Effector memory CD4-positive, alpha-beta T cell (primary cell): ENCODE results near the gene OR6Y1.

Experiments used
- DNase-seq, 3 donors: peaks; one replicate each; pipeline ENCODE4 v3.0.0-alpha.2; 2020
- H3K27ac ChIP-seq: 2 replicates; pipeline ENCODE4 v1.7.0; 2013; ENCODE audit warnings: mild to moderate bottlenecking, low read length, moderate library complexity; ENCODE audit not compliant: insufficient read depth, poor library complexity, severe bottlenecking
- H3K27me3 ChIP-seq: replicated peaks from 2 replicates; pipeline ENCODE4 v1.7.0; 2013; ENCODE audit warnings: mild to moderate bottlenecking, low read length; ENCODE audit not compliant: insufficient read depth, control insufficient read depth, poor library complexity, severe bottlenecking
- H3K36me3 ChIP-seq: 2 replicates; pipeline ENCODE4 v1.7.0; 2013; ENCODE audit warnings: mild to moderate bottlenecking, low read length, moderate library complexity; ENCODE audit not compliant: control insufficient read depth, insufficient read depth
- H3K4me1 ChIP-seq: 2 replicates; pipeline ENCODE4 v1.7.0; 2013; ENCODE audit warnings: low read length, mild to moderate bottlenecking; ENCODE audit not compliant: control insufficient read depth, insufficient read depth, poor library complexity, severe bottlenecking
- H3K4me3 ChIP-seq: 2 replicates; pipeline ENCODE4 v1.7.0; 2013; ENCODE audit warnings: low read length, low read depth, mild to moderate bottlenecking; ENCODE audit not compliant: insufficient read depth, poor library complexity, severe bottlenecking
- H3K9me3 ChIP-seq: 2 replicates; pipeline ENCODE4 v1.7.0; 2013; ENCODE audit warnings: mild to moderate bottlenecking, low read length, moderate library complexity; ENCODE audit not compliant: control insufficient read depth
- total RNA-seq, 3 donors: gene quantifications; one replicate each; lab custom pipeline; 2026; lab: John Stamatoyannopoulos, UW

The OR6Y1 gene, protein sequence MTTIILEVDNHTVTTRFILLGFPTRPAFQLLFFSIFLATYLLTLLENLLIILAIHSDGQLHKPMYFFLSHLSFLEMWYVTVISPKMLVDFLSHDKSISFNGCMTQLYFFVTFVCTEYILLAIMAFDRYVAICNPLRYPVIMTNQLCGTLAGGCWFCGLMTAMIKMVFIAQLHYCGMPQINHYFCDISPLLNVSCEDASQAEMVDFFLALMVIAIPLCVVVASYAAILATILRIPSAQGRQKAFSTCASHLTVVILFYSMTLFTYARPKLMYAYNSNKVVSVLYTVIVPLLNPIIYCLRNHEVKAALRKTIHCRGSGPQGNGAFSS
- 0 reads per million in 3 donors for total RNA-seq

DNA sequence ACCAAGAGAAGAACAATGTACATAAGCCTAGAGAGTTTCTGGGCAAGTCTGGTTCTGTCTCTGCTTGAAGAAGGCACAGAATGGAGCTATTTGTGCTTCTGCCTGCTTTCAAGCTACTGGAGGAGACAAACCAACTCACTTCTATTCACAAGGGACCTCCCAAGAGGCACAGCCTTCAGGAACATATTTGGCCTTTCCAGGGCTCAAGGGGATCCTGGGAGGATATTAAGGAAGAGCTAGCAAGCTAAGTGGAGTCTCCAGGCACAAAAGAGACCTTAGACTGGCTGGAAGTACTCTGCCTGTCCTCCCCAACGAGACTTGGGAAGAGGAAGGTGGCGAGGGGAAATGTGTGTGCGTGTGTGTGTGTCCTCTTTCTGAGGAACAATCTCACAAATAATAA is at the start of gene OR6Y1:
TSS of gene OR6Y1 (minus strand) at position 54 of the 400 bp plus-strand sequence. CDS start 6,300 bp downstream, outside the sequence.
- no peak for DNase-seq
- H3K36me3 ChIP-seq: no peaks in the 10 kb centered on the region
- no peak within 1 kb of the TSS for H3K27ac ChIP-seq
- no peaks in the 10 kb centered on the region for H3K9me3 ChIP-seq
- H3K27me3 ChIP-seq: no peaks in the 10 kb centered on the region
- H3K4me1 ChIP-seq: no peaks in the 10 kb centered on the region
- no peak within 1 kb of the TSS for H3K4me3 ChIP-seq

DNA sequence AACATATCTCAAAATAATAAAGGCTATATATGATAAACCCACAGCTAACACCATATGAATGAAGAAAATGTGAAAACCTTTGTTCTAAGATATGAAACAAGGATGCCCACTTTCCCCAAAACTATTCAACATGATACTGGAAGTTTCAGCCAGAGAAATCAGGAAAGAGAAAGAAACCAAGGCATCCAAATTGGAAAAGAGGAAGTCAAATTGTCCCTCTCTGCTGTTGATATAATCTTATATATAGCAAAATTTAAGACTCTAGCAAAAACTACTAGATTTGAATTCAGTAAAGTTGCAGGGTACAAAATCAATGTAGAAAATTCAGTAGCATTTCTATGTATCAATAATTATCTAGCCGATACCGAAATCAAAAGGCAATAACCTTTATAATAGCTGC is 46.5 kb upstream of the OR6Y1 start:
- Histone ChIP-seq H3K27me3 (no peaks in the 10 kb centered on the region), H3K4me3 (no peak overlapping the region), H3K36me3 (no peaks in the 10 kb centered on the region), H3K4me1 (no peaks in the 10 kb centered on the region), H3K9me3 (no peaks in the 10 kb centered on the region), H3K27ac (no peak overlapping the region)
- DNase-seq: no peak

DNA sequence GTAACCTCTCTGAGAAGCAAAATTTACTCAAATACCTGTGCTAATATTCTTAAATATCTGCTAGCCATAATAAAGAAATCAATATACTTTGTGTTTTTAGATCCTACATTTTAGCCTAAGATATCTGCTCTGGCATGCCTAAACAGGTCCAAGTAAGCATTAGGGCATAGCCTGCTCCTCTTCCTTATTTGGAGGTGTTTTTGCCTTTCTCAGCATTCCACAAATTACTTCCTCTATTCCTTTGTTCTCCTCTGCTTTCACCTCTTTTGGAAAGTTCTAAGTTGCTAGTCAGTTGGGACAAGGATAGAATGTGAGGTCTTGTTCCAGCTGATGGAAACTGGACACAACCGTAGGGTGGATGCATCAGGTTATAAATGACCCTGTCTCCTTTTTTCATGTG is 32.7 kb upstream of the OR6Y1 start:
- Histone ChIP-seq H3K27ac (no peak overlapping the region), H3K27me3 (no peaks in the 10 kb centered on the region), H3K9me3 (peaks cover 6% of the 10 kb centered on the region), H3K4me3 (no peak overlapping the region), H3K4me1 (no peaks in the 10 kb centered on the region), H3K36me3 (no peaks in the 10 kb centered on the region)
- no peak for DNase-seq

DNA sequence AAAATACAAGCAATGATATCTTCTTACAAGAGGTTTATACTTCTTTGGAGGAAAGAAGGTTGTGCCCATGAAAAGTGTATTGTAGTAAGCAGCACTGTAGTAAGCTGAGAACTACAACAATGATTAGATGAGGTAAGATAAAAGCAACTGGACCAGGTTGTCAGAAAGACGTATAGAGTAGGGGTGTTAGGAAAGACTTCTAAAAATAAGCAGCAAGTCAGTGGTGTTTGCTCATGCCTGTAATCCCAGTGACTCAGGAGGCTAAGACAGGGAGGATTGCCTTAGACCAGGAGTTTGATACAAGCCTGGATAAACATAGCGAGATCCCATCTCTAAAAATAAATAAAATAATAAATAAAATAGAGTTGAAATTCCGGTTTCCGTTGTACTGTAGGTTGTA is 29.8 kb upstream of the OR6Y1 start:
- Histone ChIP-seq H3K27ac (no peak overlapping the region), H3K27me3 (no peaks in the 10 kb centered on the region), H3K9me3 (peaks cover 6% of the 10 kb centered on the region), H3K36me3 (no peaks in the 10 kb centered on the region), H3K4me1 (no peaks in the 10 kb centered on the region), H3K4me3 (no peak overlapping the region)
- DNase-seq: no peak

DNA sequence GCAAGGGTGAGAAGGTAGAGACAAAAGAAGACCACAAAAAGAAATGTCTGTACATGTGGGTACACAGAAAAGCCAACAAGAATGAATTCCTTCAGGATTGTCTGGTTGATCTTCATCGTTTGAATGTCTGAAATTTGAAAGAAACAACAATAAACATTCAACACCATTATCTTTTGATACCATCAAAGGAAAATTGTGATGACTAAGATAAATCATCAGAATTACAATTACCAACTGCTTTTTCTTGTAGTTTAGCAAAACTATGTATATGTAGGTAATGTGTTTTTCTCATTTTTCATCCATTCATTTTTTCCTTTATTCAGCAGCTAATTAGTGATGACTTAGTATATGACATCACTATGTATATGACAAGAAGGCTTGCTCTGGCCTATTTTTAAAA is 25.5 kb upstream of the OR6Y1 start, which contains the start of gene OR10X1:
TSS of gene OR10X1 (minus strand) at position 167 of the 400 bp plus-strand sequence. CDS start at position 167, 0 bp downstream.
- Histone ChIP-seq H3K36me3 (no peaks in the 10 kb centered on the region), H3K4me3 (no peak within 1 kb of the TSS), H3K27me3 (no peaks in the 10 kb centered on the region), H3K9me3 (no peaks in the 10 kb centered on the region), H3K27ac (no peak within 1 kb of the TSS), H3K4me1 (no peaks in the 10 kb centered on the region)
- no peak for DNase-seq

DNA sequence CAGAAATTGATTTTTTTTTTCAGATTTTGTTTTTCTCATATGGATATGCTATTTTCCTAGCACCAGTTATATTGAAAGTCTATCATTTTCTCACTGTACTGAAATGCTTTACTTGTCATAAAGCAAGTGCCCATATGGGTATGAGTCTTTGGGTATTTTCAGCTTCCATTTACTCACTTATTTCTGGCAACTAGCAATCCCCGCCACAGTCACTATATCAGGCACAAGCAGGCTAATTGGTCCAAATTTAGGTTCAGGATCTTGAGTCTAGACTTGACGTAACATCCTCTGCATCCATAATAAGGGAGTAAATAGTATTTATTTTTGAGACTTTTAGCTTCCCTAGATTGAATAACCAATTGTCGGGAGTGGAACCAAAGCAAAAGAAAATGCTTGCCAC is 23.4 kb upstream of the OR6Y1 start:
- no peak overlapping the region for H3K4me3 ChIP-seq
- H3K27me3 ChIP-seq: no peaks in the 10 kb centered on the region
- H3K36me3 ChIP-seq: no peaks in the 10 kb centered on the region
- no peak overlapping the region for H3K27ac ChIP-seq
- DNase-seq: no peak
- H3K9me3 ChIP-seq: no peaks in the 10 kb centered on the region
- no peaks in the 10 kb centered on the region for H3K4me1 ChIP-seq

DNA sequence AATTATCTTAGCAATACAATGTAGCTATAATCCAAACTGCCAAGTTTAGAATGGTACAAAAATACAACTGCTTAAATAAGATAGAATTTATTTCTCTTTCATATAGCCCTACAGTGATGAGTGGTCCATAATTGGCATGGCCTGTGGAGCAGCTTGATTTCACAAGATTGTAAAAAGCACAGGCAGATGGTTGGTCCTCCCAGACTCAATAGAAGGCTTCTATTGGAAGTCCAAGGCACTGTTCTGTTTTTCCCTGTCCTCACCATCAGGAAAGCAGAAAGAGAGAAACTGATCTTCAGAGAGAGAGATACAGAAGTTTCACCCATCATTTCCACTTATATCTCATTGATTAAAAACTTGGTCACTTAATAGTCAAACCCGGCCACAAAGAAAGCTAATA is 18.0 kb upstream of the OR6Y1 start:
- Histone ChIP-seq H3K4me3 (no peak overlapping the region), H3K36me3 (no peaks in the 10 kb centered on the region), H3K27me3 (peaks cover 6% of the 10 kb centered on the region), H3K4me1 (no peaks in the 10 kb centered on the region), H3K27ac (no peak overlapping the region), H3K9me3 (no peaks in the 10 kb centered on the region)
- no peak for DNase-seq

DNA sequence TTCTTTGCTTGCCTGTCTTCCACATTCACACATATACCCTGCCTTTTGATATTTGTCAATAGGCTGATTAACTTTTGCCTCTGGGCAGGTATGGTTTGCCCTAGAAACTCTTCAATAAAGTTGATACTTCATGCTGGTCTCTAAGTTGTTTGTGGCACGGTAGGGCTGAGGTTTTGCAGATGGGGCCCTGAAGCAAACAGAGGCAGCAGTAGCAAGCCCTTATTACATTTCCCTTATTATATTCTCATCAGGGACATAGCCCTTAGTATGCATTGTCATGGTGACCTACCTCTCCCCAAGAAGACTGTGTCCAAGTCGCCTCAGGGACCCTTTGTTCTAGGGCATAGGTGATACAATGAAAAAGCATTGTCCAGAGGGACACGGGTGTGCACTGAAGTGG is 16.3 kb upstream of the OR6Y1 start, which contains the start of gene OR6P1:
TSS of gene OR6P1 (minus strand) at position 101 of the 400 bp plus-strand sequence. CDS start 6,976 bp downstream, outside the sequence.
- no peaks in the 10 kb centered on the region for H3K36me3 ChIP-seq
- DNase-seq: no peak
- peaks cover 6% of the 10 kb centered on the region for H3K27me3 ChIP-seq

DNA sequence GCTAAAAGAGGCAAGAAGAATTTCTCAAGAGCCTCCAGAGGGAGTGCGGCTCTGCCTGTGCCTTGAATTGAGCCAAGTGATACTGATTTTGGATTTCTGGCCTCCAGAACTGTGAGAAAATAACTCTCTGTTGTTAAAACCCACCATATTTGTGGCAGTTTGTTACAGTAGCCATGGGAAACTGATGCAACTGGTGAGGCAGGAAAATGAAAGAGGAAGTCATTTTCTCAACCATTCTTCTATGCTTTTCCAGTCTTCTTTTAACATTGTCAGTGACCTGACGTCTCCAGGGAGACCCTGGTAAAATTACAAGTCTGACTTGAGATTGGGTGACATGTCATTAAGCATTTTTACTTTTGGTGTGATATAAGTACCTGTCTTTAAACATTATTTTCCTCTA is 10.4 kb upstream of the OR6Y1 start:
- no peak overlapping the region for H3K27ac ChIP-seq
- peaks cover 6% of the 10 kb centered on the region for H3K27me3 ChIP-seq
- H3K4me1 ChIP-seq: no peaks in the 10 kb centered on the region
- H3K9me3 ChIP-seq: no peaks in the 10 kb centered on the region
- no peak for DNase-seq
- H3K36me3 ChIP-seq: no peaks in the 10 kb centered on the region
- H3K4me3 ChIP-seq: no peak overlapping the region

More for the DNA sequence above, 16.3 kb upstream of the OR6Y1 start, which contains the start of gene OR6P1:
- no peaks in the 10 kb centered on the region for H3K4me1 ChIP-seq
- no peak within 1 kb of the TSS for H3K4me3 ChIP-seq
- no peak within 1 kb of the TSS for H3K27ac ChIP-seq
- H3K9me3 ChIP-seq: no peaks in the 10 kb centered on the region

DNA sequence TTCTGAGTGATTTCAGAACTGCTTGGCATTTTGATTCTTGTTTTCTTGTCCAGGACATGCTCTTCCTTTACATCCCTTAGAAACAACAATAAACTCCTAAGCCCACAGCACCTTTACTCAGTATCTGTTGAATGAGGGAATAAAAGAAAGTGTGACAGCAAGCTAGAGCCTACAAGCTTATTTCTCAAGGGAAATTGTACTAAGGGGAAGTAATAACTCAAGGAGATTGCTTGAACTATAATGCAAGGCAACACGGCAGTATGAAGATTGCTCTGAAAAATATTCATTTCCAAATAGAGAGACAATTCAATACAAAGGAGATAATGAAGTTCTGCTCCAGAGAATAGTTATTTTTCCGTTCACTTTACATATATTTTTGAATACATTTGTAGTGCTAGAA is 9.6 kb upstream of the OR6Y1 start:
- Histone ChIP-seq H3K36me3 (no peaks in the 10 kb centered on the region), H3K4me3 (no peak overlapping the region), H3K9me3 (no peaks in the 10 kb centered on the region), H3K27me3 (no peaks in the 10 kb centered on the region), H3K4me1 (no peaks in the 10 kb centered on the region), H3K27ac (no peak overlapping the region)
- no peak for DNase-seq
